B cell (primary cell): Measurements from ENCODE around the gene SGF29. TPM values are rescaled to one million over a fixed set of nuclear protein-coding genes. Genes with fewer than 3 reads are reported as not detected.

ENCODE experiments used
- ATAC-seq: fragments of 200-7000 bp; cut with Tn5 transposase; one replicate; pipeline ENCODE4 v1.10.0; 2021; ENCODE audit warnings: low read depth, mild to moderate bottlenecking, moderate number of reproducible peaks, moderate library complexity
- CTCF ChIA-PET: fragments of 350-600 bp; sonication (Branson Sonifier 250); formaldehyde crosslinking; loops from one replicate; lab custom pipeline; 2021; ENCODE audit warnings: antibody characterized with exemption, inconsistent platforms; lab: Charles Lee
- POLR2A ChIA-PET: fragments of 350-600 bp; sonication (Branson Sonifier 250); formaldehyde crosslinking; loops from one replicate; lab custom pipeline; 2021; ENCODE audit warnings: antibody characterized with exemption; lab: Charles Lee
- DNase-seq: peaks from one replicate; pipeline ENCODE4 v3.0.0; 2013
- H2AFZ ChIP-seq: 2 replicates; pipeline ENCODE4 v1.6.1; 2012; ENCODE audit warnings: mild to moderate bottlenecking, low read depth, low read length; ENCODE audit not compliant: insufficient read depth, poor library complexity, severe bottlenecking
- H3K27ac ChIP-seq, 2 donors: 1 replicate in 1 of 2; 2 replicates in 1 of 2; pipeline ENCODE4 v1.5.1; 2012 to 2013; ENCODE audit warnings: low read length in 2 of 2, mild to moderate bottlenecking in 2 of 2, moderate library complexity in 1 of 2
- H3K27me3 ChIP-seq, 4 experiments: fragments of 200-600 bp in 1 of 4; sonication (generic) in 1 of 4; replicated peaks in 1 of 4; 1 replicate in 2 of 4; 2 replicates in 2 of 4; pipeline versions ENCODE4 v1.6.1 to v1.7.0; 2013 to 2016; ENCODE audit warnings: low read length in 3 of 4, mild to moderate bottlenecking in 2 of 4, mixed read lengths in 1 of 4, moderate library complexity in 1 of 4; ENCODE audit not compliant: insufficient read depth in 4 of 4, control insufficient read depth in 3 of 4; ENCODE audit errors: control extremely low read depth in 1 of 4
- H3K36me3 ChIP-seq, 2 experiments: replicated peaks in 1 of 2; 1 replicate in 1 of 2; 2 replicates in 1 of 2; pipeline versions ENCODE4 v1.6.1 to v1.7.1; 2013; ENCODE audit warnings: low read length in 1 of 2; ENCODE audit not compliant: insufficient read depth in 2 of 2, control insufficient read depth in 1 of 2; ENCODE audit errors: control extremely low read depth in 1 of 2, extremely low read depth in 1 of 2
- H3K4me1 ChIP-seq, 2 donors: fragments of 200-600 bp in 1 of 2; sonication (generic) in 1 of 2; 1 replicate in 1 of 2; 2 replicates in 1 of 2; pipeline versions ENCODE4 v1.5.1 to v1.6.1; 2013 to 2017; ENCODE audit warnings: low read length in 2 of 2; ENCODE audit not compliant: control insufficient read depth in 2 of 2, insufficient read depth in 2 of 2
- H3K4me2 ChIP-seq: replicated peaks from 2 replicates; pipeline ENCODE3; 2012; ENCODE audit warnings: mild to moderate bottlenecking, low read depth, low read length; ENCODE audit not compliant: poor library complexity, severe bottlenecking
- H3K4me3 ChIP-seq, 5 experiments: fragments of 200-600 bp in 1 of 5; sonication (generic) in 1 of 5; 1 replicate in 3 of 5; 2 replicates in 2 of 5; pipeline versions ENCODE4 v1.5.1 to v1.7.0; 2011 to 2016; ENCODE audit warnings: low read length in 4 of 5, mild to moderate bottlenecking in 4 of 5, low read depth in 2 of 5, control low read depth in 1 of 5, moderate library complexity in 1 of 5; ENCODE audit not compliant: insufficient read depth in 1 of 5; ENCODE audit errors: control extremely low read depth in 1 of 5, extremely low read depth in 1 of 5
- H3K79me2 ChIP-seq: fragments of 200-600 bp; sonication (generic); one replicate; pipeline ENCODE4 v1.6.0; 2016; ENCODE audit warnings: low read length; ENCODE audit not compliant: control insufficient read depth, insufficient read depth
- H3K9ac ChIP-seq: fragments of 200-600 bp; sonication (generic); 2 replicates; pipeline ENCODE4 v1.6.1; 2017; ENCODE audit warnings: mild to moderate bottlenecking, low read length, moderate library complexity
- H3K9me3 ChIP-seq, 3 donors: one replicate each; pipeline versions ENCODE4 v1.6.1 to v1.7.1; 2013; ENCODE audit warnings: low read length in 2 of 3; ENCODE audit not compliant: control insufficient read depth in 2 of 3, insufficient read depth in 1 of 3; ENCODE audit errors: control extremely low read depth in 1 of 3
- H4K20me1 ChIP-seq: 2 replicates; pipeline ENCODE4 v1.6.0; 2012; ENCODE audit warnings: mild to moderate bottlenecking, low read length; ENCODE audit not compliant: insufficient read depth, control insufficient read depth, poor library complexity, severe bottlenecking
- H3K27ac Mint-ChIP-seq: one replicate; pipeline ENCODE4 v1.8.0; 2021; ENCODE audit warnings: mixed read lengths
- H3K27me3 Mint-ChIP-seq: one replicate; pipeline ENCODE4 v1.8.0; 2021; ENCODE audit warnings: mixed read lengths
- H3K4me1 Mint-ChIP-seq: one replicate; pipeline ENCODE4 v1.8.0; 2021; ENCODE audit warnings: mixed read lengths
- H3K4me3 Mint-ChIP-seq: one replicate; pipeline ENCODE4 v1.8.0; 2021; ENCODE audit warnings: mixed read lengths
- H3K9me3 Mint-ChIP-seq: one replicate; pipeline ENCODE4 v1.8.0; 2022; ENCODE audit warnings: mixed read lengths; ENCODE audit not compliant: insufficient read depth
- CTCF ChIP-seq: fragments of 200-600 bp; IDR thresholded peaks from one replicate; pipeline ENCODE4 v1.8.0; 2022; ENCODE audit warnings: antibody characterized with exemption, mild to moderate bottlenecking
- EZH2 ChIP-seq: IDR thresholded peaks from 2 replicates; pipeline ENCODE4 v1.6.1; 2012; ENCODE audit warnings: borderline replicate concordance, low read depth, mild to moderate bottlenecking, moderate library complexity, low read length; ENCODE audit not compliant: insufficient read depth, poor library complexity, severe bottlenecking
- WGBS: methylation state at CpG from one replicate; pipeline ENCODE4 v1.1.5; 2013; ENCODE audit warnings: missing lambda C conversion rate; ENCODE audit not compliant: insufficient coverage; 5-methylcytosine and 5-hydroxymethylcytosine counted together
- intact Hi-C: fragments of 100-400 bp; cut with micrococcal nuclease; formaldehyde crosslinking; loops from one replicate; pipeline ENCODE4 v1.10.0; 2022
- polyA plus RNA-seq: library from polyadenylated mRNA; depleted of rRNA; stranded (reverse); fragments of >200 nt; gene quantifications from 2 replicates; pipeline ENCODE4 v1.2.3, GENCODE V29; 2012
- total RNA-seq, 2 donors: library from RNA; stranded (reverse); fragments of 120-200 nt in 1 of 2; gene quantifications; 1 replicate in 1 of 2; 2 replicates in 1 of 2; pipeline versions ENCODE4 v1.2.3 to v1.2.4, GENCODE V29; 2013 to 2022

The SGF29 gene
- total and polyA plus RNA-seq, 2 donors (not counting 1 experiment from before 2014, with no cell fraction given), result 24.0 to 52.9 TPM

GRCh38 chr16:28587386-28587785 is 33.7 kb downstream of the SGF29 start:
- 91% methylated on average over 8 of the region's 8 CpGs for WGBS

DNA sequence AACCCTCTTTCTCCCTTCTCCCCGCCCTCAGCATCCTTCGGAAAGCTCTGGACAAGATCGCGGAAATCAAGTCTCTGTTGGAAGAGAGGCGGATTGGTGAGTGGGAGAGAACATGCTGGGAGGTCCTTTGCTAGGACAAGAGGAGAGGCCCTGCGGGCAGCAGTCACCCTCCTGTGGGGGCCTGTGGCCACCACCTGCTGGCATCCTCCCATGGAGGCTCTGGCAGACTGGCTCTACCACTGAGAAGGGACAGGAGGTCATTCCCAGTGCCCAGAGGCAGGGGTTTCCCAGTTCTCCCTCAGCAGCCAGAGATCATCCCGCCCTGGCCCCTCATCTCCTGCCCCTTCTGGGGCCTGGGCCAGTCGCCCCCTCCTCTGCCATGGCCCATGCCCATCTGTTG is 35.3 kb downstream of the SGF29 start:
- Mint-ChIP-seq H3K4me1 (no peaks in the 10 kb centered on the region), H3K9me3 (no peaks in the 10 kb centered on the region), H3K27ac (no peak overlapping the region), H3K27me3 (no peaks in the 10 kb centered on the region), H3K4me3 (no peak overlapping the region)
- Histone ChIP-seq H3K79me2 (no peaks in the 10 kb centered on the region), H3K9ac (no peak overlapping the region), H3K36me3 (peaks cover 3 to 47% of the 10 kb centered on the region in 2 experiments), H3K4me2 (no peak overlapping the region), H3K27ac (no peak overlapping the region), H4K20me1 (no peaks in the 10 kb centered on the region), H3K4me1 (no peaks in the 10 kb centered on the region), H3K9me3 (no peaks in the 10 kb centered on the region), H2AFZ (no peak overlapping the region), H3K27me3 (no peaks in the 10 kb centered on the region), H3K4me3 (no peak overlapping the region)
- DNase-seq (no peak), ATAC-seq (no peak)
- intact Hi-C loops, result no loop called here
- TF ChIP-seq CTCF (no peak), EZH2 (no peak)
- CTCF ChIA-PET, result no interaction called here
- POLR2A ChIA-PET, result no interaction called here
- WGBS, result 100% methylated on average over 4 of the region's 8 CpGs

More at GRCh38 chr16:28587386-28587785, 33.7 kb downstream of the SGF29 start:
- Mint-ChIP-seq H3K27me3 (no peaks in the 10 kb centered on the region), H3K27ac (no peak overlapping the region), H3K9me3 (no peaks in the 10 kb centered on the region), H3K4me3 (no peak overlapping the region), H3K4me1 (no peaks in the 10 kb centered on the region)
- Histone ChIP-seq H2AFZ (no peak overlapping the region), H3K4me2 (no peak overlapping the region), H3K9ac (no peak overlapping the region), H3K27me3 (no peaks in the 10 kb centered on the region), H3K4me3 (no peak overlapping the region), H4K20me1 (no peaks in the 10 kb centered on the region), H3K27ac (no peak overlapping the region), H3K4me1 (no peaks in the 10 kb centered on the region), H3K9me3 (no peaks in the 10 kb centered on the region), H3K36me3 (peaks cover 3 to 59% of the 10 kb centered on the region in 2 experiments), H3K79me2 (no peaks in the 10 kb centered on the region)
- intact Hi-C loops, result no loop called here
- TF ChIP-seq CTCF (no peak), EZH2 (no peak)
- ChIA-PET CTCF (interaction anchor here (0.9 kb wide), 1 partner anchor 31 kb away, joined by 3 read pairs; no protein-coding TSS in a partner anchor), POLR2A (no interaction called here)
- ATAC-seq (no peak), DNase-seq (no peak)
